ENCODE results near the gene TOGARAM2. TPM values are rescaled to one million over a fixed set of nuclear protein-coding genes. Genes with fewer than 3 reads are reported as not detected.
A peak's percentile ranks its signal among the peaks of the same experiment; 100 is the strongest.

Gene TOGARAM2
- total RNA-seq, 4 donors from 2014 or later: 6.0 to 35.0 (median 19.5) TPM

- TF ChIP-seq EP300 (IDR thresholded peaks at IDR 0.05) (no peak), POLR2A (IDR thresholded peaks at IDR 0.05) (no peak), CTCF (IDR thresholded peaks at IDR 0.05) (no peak)
- Histone ChIP-seq H3K4me1 (peaks cover 0 to 29% (median 8%) of the 10 kb centered on the region in 4 donors), H3K9me3 (peaks cover 0 to 8% (median 0%) of the 10 kb centered on the region in 4 donors), H3K27me3 (no peaks in the 10 kb centered on the region), H3K36me3 (no peaks in the 10 kb centered on the region), H3K27ac (no peak overlapping the region), H3K4me3 (no peak overlapping the region)
- 60 to 70% methylated on average over 7 of the region's 7 CpGs for WGBS, 2 donors
- DNase-seq (ENCODE audit: low spot score in 2 of 2): no peak
These were observed 2.1 kb upstream of the TOGARAM2 start for GRCh38 chr2:28979041-28979440.

GRCh38 chr2:28979576-28980366 lies 1.3 kb upstream of the TOGARAM2 start:
- peaks cover 0 to 29% (median 8%) of the 10 kb centered on the region in 4 donors for H3K4me1 ChIP-seq
- DNase-seq (ENCODE audit: low spot score in 2 of 2): no peak
- H3K9me3 ChIP-seq: peaks cover 0 to under 1% (median 0%) of the 10 kb centered on the region in 4 donors
- no peaks in the 10 kb centered on the region for H3K27me3 ChIP-seq
- H3K4me3 ChIP-seq: no peak overlapping the region
- peak overlapping the region in 1 of 4 donors; percentile 83 for H3K27ac ChIP-seq
- WGBS, 2 donors: 66 to 72% methylated on average over 8 to 9 of the region's 13 CpGs
- no peaks in the 10 kb centered on the region for H3K36me3 ChIP-seq
- TF ChIP-seq POLR2A (IDR thresholded peaks at IDR 0.05) (no peak), CTCF (IDR thresholded peaks at IDR 0.05) (no peak), EP300 (IDR thresholded peaks at IDR 0.05) (no peak)

GRCh38 chr2:28980368-28981015 lies 606 bp upstream of the TOGARAM2 start:
- WGBS, 2 donors: 94 to 99% methylated on average over 3 of the region's 3 CpGs
- H3K36me3 ChIP-seq: no peaks in the 10 kb centered on the region
- H3K9me3 ChIP-seq: no peaks in the 10 kb centered on the region
- no peaks in the 10 kb centered on the region for H3K27me3 ChIP-seq
- no peak overlapping the region for H3K4me3 ChIP-seq
- peak overlapping the region in 2 of 4 donors; percentile 68 to 83 for H3K27ac ChIP-seq
- H3K4me1 ChIP-seq: peaks cover 0 to 29% (median 8%) of the 10 kb centered on the region in 4 donors
- TF ChIP-seq POLR2A (IDR thresholded peaks at IDR 0.05) (no peak), EP300 (IDR thresholded peaks at IDR 0.05) (no peak), CTCF (IDR thresholded peaks at IDR 0.05) (no peak)
- no peak for DNase-seq (ENCODE audit: low spot score in 2 of 2)

- H3K36me3 ChIP-seq: no peaks in the 10 kb centered on the region
- DNase-seq (ENCODE audit: low spot score in 2 of 2): no peak
- H3K27ac ChIP-seq: peak overlapping the region in 3 of 4 donors; percentile 21 to 83 (median 68)
- H3K9me3 ChIP-seq: no peaks in the 10 kb centered on the region
- H3K27me3 ChIP-seq: no peaks in the 10 kb centered on the region
- no peak overlapping the region for H3K4me3 ChIP-seq
- whole genome bisulfite sequencing, 2 donors: 73% methylated on average over 10 to 11 of the region's 11 CpGs
- TF ChIP-seq CTCF (IDR thresholded peaks at IDR 0.05) (no peak), EP300 (IDR thresholded peaks at IDR 0.05) (peak in 1 of 2 donors; percentile 39)
- peaks cover 0 to 35% (median 8%) of the 10 kb centered on the region in 4 donors for H3K4me1 ChIP-seq
These were observed 700 bp downstream of the TOGARAM2 start for GRCh38 chr2:28981620-28982376.
